ENCODE measurements around the gene GPR75.
"Not testable (repeated sequence)": the region's sequence is repeated elsewhere in the genome, so short reads cannot be mapped to it uniquely, and the experiment has no call there.

The GPR75 gene

DNA sequence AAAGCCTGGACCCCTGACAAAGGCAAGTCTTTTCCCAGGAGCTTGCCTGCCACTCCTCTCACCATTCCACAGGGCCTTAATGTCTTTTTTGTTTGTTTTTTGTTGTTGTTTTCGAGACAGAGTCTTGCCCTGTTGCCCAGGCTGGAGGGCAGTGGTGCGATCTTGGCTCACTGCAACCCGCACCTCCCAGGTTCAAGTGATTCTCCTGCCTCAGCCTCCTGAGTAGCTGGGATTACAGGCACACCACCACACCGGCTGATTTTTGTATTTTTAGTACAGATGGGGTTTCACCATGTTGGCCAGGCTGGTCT is 29.8 kb downstream of the GPR75 start:
- not testable (repeated sequence) for H3K36me3 ChIP-seq (ENCODE audit: control insufficient read depth, insufficient read depth, low read length); H3K9ac ChIP-seq (ENCODE audit: low read length); H3K4me2 ChIP-seq (ENCODE audit: low read length); H3K27me3 ChIP-seq (ENCODE audit: insufficient read depth, low read length, poor library complexity); H3K23ac ChIP-seq (ENCODE audit: low read length); H3K56ac ChIP-seq (ENCODE audit: low read length); DNase-seq; H3K4ac ChIP-seq (ENCODE audit: low read depth, low read length); H3K18ac ChIP-seq (ENCODE audit: low read length); H3K79me2 ChIP-seq (ENCODE audit: control insufficient read depth, insufficient read depth, low read length); H4K8ac ChIP-seq (ENCODE audit: low read depth, low read length); H2BK5ac ChIP-seq (ENCODE audit: low read length); H3K4me3 ChIP-seq (ENCODE audit: low read length); H2AK5ac ChIP-seq (ENCODE audit: low read length); H3K79me1 ChIP-seq (ENCODE audit: low read length); H4K5ac ChIP-seq (ENCODE audit: low read length); H3K4me1 ChIP-seq (ENCODE audit: control insufficient read depth, low read depth, low read length); H2BK15ac ChIP-seq (replicated peaks; ENCODE audit: low read depth); H3K27ac ChIP-seq (ENCODE audit: low read depth, low read length); H2BK120ac ChIP-seq (ENCODE audit: low read depth, low read length)
- no CpG with 5 or more reads among the region's 4 CpGs for WGBS (ENCODE audit: extremely low coverage, insufficient coverage, low lambda C conversion rate)

- WGBS (ENCODE audit: extremely low coverage, insufficient coverage, low lambda C conversion rate) = 100% methylated on average over 2 of the region's 11 CpGs
- Histone ChIP-seq H3K36me3 (ENCODE audit: control insufficient read depth, insufficient read depth, low read length) (no peaks in the 10 kb centered on the region), H3K4me1 (ENCODE audit: control insufficient read depth, low read depth, low read length) (no peaks in the 10 kb centered on the region), H2BK15ac (replicated peaks; ENCODE audit: low read depth) (no peak overlapping the region), H3K4me3 (ENCODE audit: low read length) (no peak overlapping the region), H2BK120ac (ENCODE audit: low read depth, low read length) (no peak overlapping the region), H3K79me2 (ENCODE audit: control insufficient read depth, insufficient read depth, low read length) (no peaks in the 10 kb centered on the region), H3K9ac (ENCODE audit: low read length) (no peak overlapping the region), H3K27ac (ENCODE audit: low read depth, low read length) (no peak overlapping the region), H3K4me2 (ENCODE audit: low read length) (no peak overlapping the region), H2AK5ac (ENCODE audit: low read length) (no peak overlapping the region), H3K56ac (ENCODE audit: low read length) (no peak overlapping the region), H4K8ac (ENCODE audit: low read depth, low read length) (no peak overlapping the region), H3K23ac (ENCODE audit: low read length) (no peak overlapping the region), H3K27me3 (ENCODE audit: insufficient read depth, low read length, poor library complexity) (no peaks in the 10 kb centered on the region), H3K4ac (ENCODE audit: low read depth, low read length) (no peak overlapping the region), H2BK5ac (ENCODE audit: low read length) (no peak overlapping the region), H3K18ac (ENCODE audit: low read length) (no peak overlapping the region), H3K79me1 (ENCODE audit: low read length) (no peaks in the 10 kb centered on the region), H4K5ac (ENCODE audit: low read length) (no peak overlapping the region)
- no peak for DNase-seq
Observed at GRCh38 chr2:53829273-53829979, 30.3 kb downstream of the GPR75 start.

- Histone ChIP-seq H3K4me2 (ENCODE audit: low read length) (no peak overlapping the region), H3K23ac (ENCODE audit: low read length) (no peak overlapping the region), H3K27me3 (ENCODE audit: insufficient read depth, low read length, poor library complexity) (no peaks in the 10 kb centered on the region), H3K36me3 (ENCODE audit: control insufficient read depth, insufficient read depth, low read length) (no peaks in the 10 kb centered on the region), H3K4me3 (ENCODE audit: low read length) (no peak overlapping the region), H3K79me2 (ENCODE audit: control insufficient read depth, insufficient read depth, low read length) (no peaks in the 10 kb centered on the region), H2AK5ac (ENCODE audit: low read length) (no peak overlapping the region), H4K8ac (ENCODE audit: low read depth, low read length) (no peak overlapping the region), H3K56ac (ENCODE audit: low read length) (no peak overlapping the region), H3K18ac (ENCODE audit: low read length) (no peak overlapping the region), H3K4ac (ENCODE audit: low read depth, low read length) (no peak overlapping the region), H3K4me1 (ENCODE audit: control insufficient read depth, low read depth, low read length) (no peaks in the 10 kb centered on the region), H2BK15ac (replicated peaks; ENCODE audit: low read depth) (no peak overlapping the region), H2BK120ac (ENCODE audit: low read depth, low read length) (no peak overlapping the region), H3K79me1 (ENCODE audit: low read length) (no peaks in the 10 kb centered on the region), H3K9ac (ENCODE audit: low read length) (no peak overlapping the region), H2BK5ac (ENCODE audit: low read length) (no peak overlapping the region), H3K27ac (ENCODE audit: low read depth, low read length) (no peak overlapping the region), H4K5ac (ENCODE audit: low read length) (no peak overlapping the region)
- no CpG with 5 or more reads among the region's 4 CpGs for WGBS (ENCODE audit: extremely low coverage, insufficient coverage, low lambda C conversion rate)
- no peak for DNase-seq
Observed at GRCh38 chr2:53828331-53828730, 31.4 kb downstream of the GPR75 start.

- Histone ChIP-seq H3K27me3 (ENCODE audit: insufficient read depth, low read length, poor library complexity) (no peaks in the 10 kb centered on the region), H3K4me2 (ENCODE audit: low read length) (no peak overlapping the region), H3K18ac (ENCODE audit: low read length) (no peak overlapping the region), H4K5ac (ENCODE audit: low read length) (no peak overlapping the region), H3K4me3 (ENCODE audit: low read length) (no peak overlapping the region), H2BK5ac (ENCODE audit: low read length) (no peak overlapping the region), H3K9ac (ENCODE audit: low read length) (no peak overlapping the region), H2AK5ac (ENCODE audit: low read length) (no peak overlapping the region), H2BK15ac (replicated peaks; ENCODE audit: low read depth) (no peak overlapping the region), H3K56ac (ENCODE audit: low read length) (no peak overlapping the region), H3K4ac (ENCODE audit: low read depth, low read length) (no peak overlapping the region), H3K23ac (ENCODE audit: low read length) (no peak overlapping the region), H4K8ac (ENCODE audit: low read depth, low read length) (no peak overlapping the region), H3K36me3 (ENCODE audit: control insufficient read depth, insufficient read depth, low read length) (no peaks in the 10 kb centered on the region), H3K27ac (ENCODE audit: low read depth, low read length) (no peak overlapping the region), H3K79me2 (ENCODE audit: control insufficient read depth, insufficient read depth, low read length) (no peaks in the 10 kb centered on the region), H2BK120ac (ENCODE audit: low read depth, low read length) (no peak overlapping the region), H3K4me1 (ENCODE audit: control insufficient read depth, low read depth, low read length) (no peaks in the 10 kb centered on the region), H3K79me1 (ENCODE audit: low read length) (no peaks in the 10 kb centered on the region)
- peak; percentile 57 for DNase-seq
- WGBS (ENCODE audit: extremely low coverage, insufficient coverage, low lambda C conversion rate) = no CpG with 5 or more reads among the region's 3 CpGs
Observed at GRCh38 chr2:53827398-53828175, 32.2 kb downstream of the GPR75 start.

- Histone ChIP-seq H3K4me2 (ENCODE audit: low read length) (no peak overlapping the region), H3K27ac (ENCODE audit: low read depth, low read length) (no peak overlapping the region), H2BK15ac (replicated peaks; ENCODE audit: low read depth) (no peak overlapping the region), H3K23ac (ENCODE audit: low read length) (no peak overlapping the region), H3K4me3 (ENCODE audit: low read length) (no peak overlapping the region), H3K4ac (ENCODE audit: low read depth, low read length) (no peak overlapping the region), H3K27me3 (ENCODE audit: insufficient read depth, low read length, poor library complexity) (no peaks in the 10 kb centered on the region), H2AK5ac (ENCODE audit: low read length) (no peak overlapping the region), H2BK5ac (ENCODE audit: low read length) (no peak overlapping the region), H3K18ac (ENCODE audit: low read length) (no peak overlapping the region), H3K79me2 (ENCODE audit: control insufficient read depth, insufficient read depth, low read length) (no peaks in the 10 kb centered on the region), H3K4me1 (ENCODE audit: control insufficient read depth, low read depth, low read length) (no peaks in the 10 kb centered on the region), H3K79me1 (ENCODE audit: low read length) (no peaks in the 10 kb centered on the region), H2BK120ac (ENCODE audit: low read depth, low read length) (no peak overlapping the region), H3K9ac (ENCODE audit: low read length) (no peak overlapping the region), H4K8ac (ENCODE audit: low read depth, low read length) (no peak overlapping the region), H3K36me3 (ENCODE audit: control insufficient read depth, insufficient read depth, low read length) (no peaks in the 10 kb centered on the region), H4K5ac (ENCODE audit: low read length) (no peak overlapping the region), H3K56ac (ENCODE audit: low read length) (no peak overlapping the region)
- WGBS (ENCODE audit: extremely low coverage, insufficient coverage, low lambda C conversion rate) = no CpG with 5 or more reads among the region's 3 CpGs
- no peak for DNase-seq
Observed at GRCh38 chr2:53826587-53827397, 33.0 kb downstream of the GPR75 start.

Measured in mesendoderm (in vitro differentiated cells).